ENCODE results near the gene ABHD17C. TPM values are rescaled to one million over a fixed set of nuclear protein-coding genes. Genes with fewer than 3 reads are reported as not detected.

The ABHD17C gene
- polyA plus RNA-seq, 1 donor (not counting 4 experiments of a cell fraction or from before 2014, with no cell fraction given), result 23.3 TPM

GRCh38 chr15:80745888-80746287, 50.8 kb downstream of the ABHD17C start:
- no peak overlapping the region for H3K9ac ChIP-seq (ENCODE audit: control insufficient read depth, extremely low read depth, insufficient read depth, low read length)
- FAIRE-seq, result no peak
- H3K36me3 ChIP-seq (ENCODE audit: control insufficient read depth in 2 of 2, extremely low read depth in 1 of 2, insufficient read depth in 2 of 2, low read length in 2 of 2), result peaks cover 2 to 9% of the 10 kb centered on the region in 2 experiments
- no peak overlapping the region for H3K4me3 ChIP-seq (ENCODE audit: control insufficient read depth in 2 of 3, extremely low read depth in 1 of 3, insufficient read depth in 2 of 3, low read depth in 1 of 3, low read length in 3 of 3)
- H3K27ac ChIP-seq (ENCODE audit: control insufficient read depth, insufficient read depth, low read length), result no peak overlapping the region
- H3K4me1 ChIP-seq (ENCODE audit: control insufficient read depth, extremely low read depth, insufficient read depth, low read length), result no peaks in the 10 kb centered on the region
- dilution Hi-C loops (cut with MboI; ENCODE audit: extremely low pct_ligation_motif_present, low sequenced_read_pairs), result no loop called here
- no peak overlapping the region for H2AFZ ChIP-seq (ENCODE audit: control insufficient read depth, low read length)
- TF ChIP-seq EZH2 (IDR thresholded peaks at IDR 0.05; ENCODE audit: low read length), result no peak
- TF ChIP-seq CTCF (optimal IDR thresholded peaks at IDR 0.05 in 1 of 3, IDR thresholded peaks at IDR 0.05 in 1 of 3, conservative IDR thresholded peaks at IDR 0.05 in 1 of 3; ENCODE audit: extremely low read depth in 1 of 3, insufficient read depth in 2 of 3, low read length in 3 of 3), result no peak
- H3K27me3 ChIP-seq (ENCODE audit: control insufficient read depth, extremely low read depth, insufficient read depth, low read length), result no peaks in the 10 kb centered on the region
- H4K20me1 ChIP-seq (ENCODE audit: control insufficient read depth, extremely low read depth, insufficient read depth, low read length), result no peaks in the 10 kb centered on the region
- H3K9me3 ChIP-seq (ENCODE audit: control insufficient read depth, low read depth, low read length), result no peaks in the 10 kb centered on the region
- DNase-seq (ENCODE audit: low read depth, low spot score), result no peak
- H3K79me2 ChIP-seq (ENCODE audit: control insufficient read depth, insufficient read depth, low read length), result peaks cover 52% of the 10 kb centered on the region
- peaks cover 6% of the 10 kb centered on the region for H3K9me1 ChIP-seq (ENCODE audit: control insufficient read depth, extremely low read depth, insufficient read depth, low read length)
- H3K4me2 ChIP-seq (ENCODE audit: control insufficient read depth, extremely low read depth, insufficient read depth, low read depth, low read length), result no peak overlapping the region

- H3K4me1 ChIP-seq (ENCODE audit: control insufficient read depth, extremely low read depth, insufficient read depth, low read length), result no peaks in the 10 kb centered on the region
- H3K4me2 ChIP-seq (ENCODE audit: control insufficient read depth, extremely low read depth, insufficient read depth, low read depth, low read length), result no peak overlapping the region
- H3K9ac ChIP-seq (ENCODE audit: control insufficient read depth, extremely low read depth, insufficient read depth, low read length), result no peak overlapping the region
- H3K9me3 ChIP-seq (ENCODE audit: control insufficient read depth, low read depth, low read length), result no peaks in the 10 kb centered on the region
- H3K27me3 ChIP-seq (ENCODE audit: control insufficient read depth, extremely low read depth, insufficient read depth, low read length), result no peaks in the 10 kb centered on the region
- dilution Hi-C loops (cut with MboI; ENCODE audit: extremely low pct_ligation_motif_present, low sequenced_read_pairs), result no loop called here
- no peaks in the 10 kb centered on the region for H4K20me1 ChIP-seq (ENCODE audit: control insufficient read depth, extremely low read depth, insufficient read depth, low read length)
- H3K79me2 ChIP-seq (ENCODE audit: control insufficient read depth, insufficient read depth, low read length), result peaks cover 44% of the 10 kb centered on the region
- peaks cover 5 to 13% of the 10 kb centered on the region in 2 experiments for H3K36me3 ChIP-seq (ENCODE audit: control insufficient read depth in 2 of 2, extremely low read depth in 1 of 2, insufficient read depth in 2 of 2, low read length in 2 of 2)
- TF ChIP-seq CTCF (optimal IDR thresholded peaks at IDR 0.05 in 1 of 3, IDR thresholded peaks at IDR 0.05 in 1 of 3, conservative IDR thresholded peaks at IDR 0.05 in 1 of 3; ENCODE audit: extremely low read depth in 1 of 3, insufficient read depth in 2 of 3, low read length in 3 of 3) (no peak), EZH2 (IDR thresholded peaks at IDR 0.05; ENCODE audit: low read length) (no peak)
- FAIRE-seq (no peak), DNase-seq (ENCODE audit: low read depth, low spot score) (no peak)
- no peak overlapping the region for H3K27ac ChIP-seq (ENCODE audit: control insufficient read depth, insufficient read depth, low read length)
- H3K9me1 ChIP-seq (ENCODE audit: control insufficient read depth, extremely low read depth, insufficient read depth, low read length), result peaks cover 3% of the 10 kb centered on the region
- no peak overlapping the region for H3K4me3 ChIP-seq (ENCODE audit: control insufficient read depth in 2 of 3, extremely low read depth in 1 of 3, insufficient read depth in 2 of 3, low read depth in 1 of 3, low read length in 3 of 3)
- H2AFZ ChIP-seq (ENCODE audit: control insufficient read depth, low read length), result no peak overlapping the region
Observed at GRCh38 chr15:80747317-80748053, 52.4 kb downstream of the ABHD17C start.

Data from keratinocyte (primary cell).